SH-SY5Y (cell line): ENCODE data around the gene MSLN.

ENCODE experiments used
- GATA2 ChIP-seq: IDR thresholded peaks from 2 replicates; pipeline ENCODE4 v1.6.1; 2011; ENCODE audit warnings: mild to moderate bottlenecking, low read depth, low read length
- GATA3 ChIP-seq: IDR thresholded peaks from 2 replicates; pipeline ENCODE4 v1.6.1; 2011; ENCODE audit warnings: low read depth, mild to moderate bottlenecking, low read length, moderate library complexity

MSLN gene

DNA sequence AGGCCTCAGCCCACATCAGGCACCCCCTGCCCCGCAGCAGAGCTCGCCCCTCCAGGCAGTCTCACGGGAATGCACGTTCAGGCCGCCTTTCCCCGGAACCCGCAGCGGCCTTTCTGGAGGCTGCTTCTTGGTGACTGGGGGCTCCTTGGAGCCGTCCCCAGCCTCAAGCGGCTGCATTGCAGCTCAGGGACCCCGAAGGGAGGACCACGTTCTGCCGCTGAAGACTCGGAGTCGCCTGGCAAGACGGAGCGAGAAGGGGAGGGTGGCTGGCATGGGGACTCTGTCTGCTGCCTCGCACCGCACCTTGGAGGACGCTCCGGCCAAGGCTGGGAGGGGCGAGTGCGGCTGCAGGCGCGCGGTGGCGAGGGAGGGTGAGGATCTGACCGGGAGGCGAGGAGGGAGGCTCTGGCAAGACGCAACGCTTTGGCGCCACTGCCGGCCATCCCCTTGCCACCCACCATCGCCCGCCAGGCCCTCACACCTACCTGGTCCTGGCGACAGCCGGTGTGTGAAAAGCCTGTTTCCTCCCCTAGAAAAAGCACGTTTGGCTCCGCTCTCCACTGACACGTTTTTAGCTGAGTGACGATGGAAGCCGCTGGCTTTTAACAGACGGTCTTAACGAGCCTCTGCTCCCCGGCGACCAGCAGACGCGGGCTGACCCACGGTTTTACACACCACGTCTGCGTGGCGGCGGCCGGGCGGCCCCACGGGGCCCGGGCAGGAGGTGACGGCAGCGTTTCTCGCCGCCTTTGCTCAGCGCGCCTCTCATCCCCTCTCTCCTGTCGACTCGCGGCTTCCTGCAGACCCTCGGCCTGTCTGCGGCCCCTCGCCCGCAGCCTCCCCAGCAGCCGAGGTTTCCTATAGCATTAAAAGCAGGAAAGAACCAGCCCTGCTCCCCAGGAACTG lies 56.7 kb downstream of the MSLN start:
- TF ChIP-seq GATA2 (no peak), GATA3 (no peak)

DNA sequence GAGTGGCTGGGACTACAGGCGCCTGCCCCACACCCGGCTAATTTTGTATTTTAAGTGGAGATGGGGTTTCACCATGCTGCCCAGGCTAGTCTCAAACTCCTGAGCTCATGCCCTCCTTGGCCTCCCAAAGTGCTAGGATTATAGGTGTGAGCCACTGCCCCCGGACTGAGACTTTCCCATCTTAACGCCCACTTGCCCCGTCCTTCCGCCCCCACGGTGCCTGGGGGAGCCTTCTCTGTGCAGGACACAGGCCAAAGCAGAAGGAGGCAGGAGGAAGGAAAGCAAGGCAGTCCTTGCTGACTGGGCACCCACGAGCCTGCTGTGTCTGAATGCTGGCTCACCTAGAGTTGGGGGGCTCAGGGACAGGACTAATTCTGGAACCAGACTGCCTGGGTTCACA lies 57.6 kb downstream of the MSLN start:
- TF ChIP-seq GATA2 (no peak), GATA3 (no peak)
